Measurements from ENCODE around the gene STAT3. TPM values are rescaled to one million over a fixed set of nuclear protein-coding genes. Genes with fewer than 3 reads are reported as not detected.

The STAT3 gene
- total and polyA plus RNA-seq, 2 of the 13 experiments (the other 11 are each of a cell fraction or from before 2014, with no cell fraction given) = 61.8 to 62.4 TPM

GRCh38 chr17:42304187-42305030 is 83.8 kb downstream of the STAT3 start (continued):
- TF ChIP-seq GATAD1 (CRISPR knock-in tag; IDR thresholded peaks at IDR 0.05) (0 out of 2 replicates have a peak, but pooled peaks have one; percentile 20), SALL1 (CRISPR knock-in tag; IDR thresholded peaks at IDR 0.05) (peak; percentile 78), ZMYM4 (CRISPR knock-in tag; IDR thresholded peaks at IDR 0.05) (0 out of 2 replicates have a peak, but pooled peaks have one; percentile 11), GATAD2A (CRISPR knock-in tag; IDR thresholded peaks at IDR 0.05) (peak; percentile 56; the same call in 1 of the 2 replicates), IRF1 (CRISPR knock-in tag; IDR thresholded peaks at IDR 0.05; ENCODE audit: low read depth) (no peak), KLF11 (CRISPR knock-in tag; IDR thresholded peaks at IDR 0.05) (no peak), BATF2 (CRISPR knock-in tag; IDR thresholded peaks at IDR 0.05) (0 out of 2 replicates have a peak, but pooled peaks have one; percentile 54), ZNF329 (CRISPR knock-in tag; IDR thresholded peaks at IDR 0.05; ENCODE audit: low read depth) (no peak), ZFX (CRISPR knock-in tag; IDR thresholded peaks at IDR 0.05; ENCODE audit: low read depth) (peak; percentile 18; the same call in 1 of the 2 replicates), ASH2L (IDR thresholded peaks at IDR 0.05; ENCODE audit: insufficient read length, low read depth, low read length) (peak; percentile 41), ZNF883 (CRISPR knock-in tag; IDR thresholded peaks at IDR 0.05; ENCODE audit: not compliant biosample characterization) (peak; percentile 52), HNF4A (CRISPR knock-in tag; IDR thresholded peaks at IDR 0.05) (peak; percentile 96), MLX (CRISPR knock-in tag; IDR thresholded peaks at IDR 0.05) (0 out of 2 replicates have a peak, but pooled peaks have one; percentile 36), ESRRA (CRISPR knock-in tag; IDR thresholded peaks at IDR 0.05; ENCODE audit: low read depth) (peak; percentile 89), PITX1 (CRISPR knock-in tag; IDR thresholded peaks at IDR 0.05) (peak; percentile 51; the same call in 1 of the 2 replicates), POLR2A (IDR thresholded peaks at IDR 0.05; ENCODE audit: insufficient read depth in 1 of 2, low read depth in 2 of 2, low read length in 2 of 2) (peak in 1 of 2 experiments; percentile 52; a peak in 2 of 4 replicates), ZNF407 (CRISPR knock-in tag; IDR thresholded peaks at IDR 0.05; ENCODE audit: not compliant biosample characterization) (peak; percentile 28), HDAC2 (CRISPR knock-in tag; IDR thresholded peaks at IDR 0.05) (peak; percentile 44; the same call in 1 of the 2 replicates), MAX (IDR thresholded peaks at IDR 0.05) (peak; percentile 58)
